Chondrocyte (in vitro differentiated cells): ENCODE measurements around the gene RAD50. TPM values are rescaled to one million over a fixed set of nuclear protein-coding genes. Genes with fewer than 3 reads are reported as not detected.
"Not testable (repeated sequence)": the region's sequence is repeated elsewhere in the genome, so short reads cannot be mapped to it uniquely, and the experiment has no call there.

Experiments used
- DNase-seq: peaks from one replicate; pipeline ENCODE4 v3.0.0; 2021; ENCODE audit warnings: mixed read lengths, low spot score
- H3K27ac Mint-ChIP-seq: one replicate; pipeline ENCODE4 v1.8.0; 2021; ENCODE audit warnings: mild to moderate bottlenecking, moderate library complexity, mixed read lengths; ENCODE audit not compliant: unreplicated experiment
- H3K27me3 Mint-ChIP-seq: 2 replicates; pipeline ENCODE4 v1.8.0; 2021; ENCODE audit warnings: low read depth, mixed read lengths
- H3K36me3 Mint-ChIP-seq: 2 replicates; pipeline ENCODE4 v1.8.0; 2021; ENCODE audit warnings: low read depth, mixed read lengths
- H3K4me1 Mint-ChIP-seq: 2 replicates; pipeline ENCODE4 v1.8.0; 2021; ENCODE audit warnings: low read depth, mild to moderate bottlenecking, mixed read lengths
- H3K4me3 Mint-ChIP-seq: one replicate; pipeline ENCODE4 v1.8.0; 2021; ENCODE audit warnings: mild to moderate bottlenecking, moderate library complexity, mixed read lengths; ENCODE audit not compliant: unreplicated experiment
- H3K9me3 Mint-ChIP-seq: 2 replicates; pipeline ENCODE4 v1.8.0; 2021; ENCODE audit warnings: low read depth, mixed read lengths
- total RNA-seq: library from RNA; stranded (reverse); gene quantifications from 3 replicates; pipeline ENCODE4 v1.2.1, GENCODE V29; 2021
- TF ChIP-seq, protein P1 (sequence below): fragments of 200-600 bp; sonication (generic); IDR thresholded peaks from 2 replicates; pipeline ENCODE4 v1.5.0; 2021; ENCODE audit warnings: antibody characterized with exemption, mild to moderate bottlenecking, moderate library complexity

Gene RAD50
- total RNA-seq, 1 donor from 2014 or later = 30.7 TPM

DNA sequence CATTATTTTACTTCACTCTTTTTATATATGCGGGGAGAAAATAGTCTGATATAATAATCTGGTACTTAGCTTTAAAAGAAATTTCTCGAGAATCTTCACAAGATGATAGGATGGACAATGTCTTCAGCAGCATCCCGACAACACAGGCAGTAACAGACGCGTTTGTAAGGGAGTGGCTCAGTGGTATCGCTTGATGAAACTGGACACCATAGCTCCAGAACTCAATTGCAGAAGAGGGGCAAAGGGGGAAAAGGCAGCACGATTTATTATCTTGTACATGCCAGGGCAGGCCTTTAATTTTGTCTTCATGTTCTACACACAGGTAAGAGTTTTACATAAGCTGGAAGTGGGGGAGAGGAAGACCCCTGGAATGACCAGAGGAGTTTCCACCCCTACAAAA, 132.7 kb downstream of the RAD50 start:
- peaks cover 3% of the 10 kb centered on the region for H3K9me3 Mint-ChIP-seq
- no peaks in the 10 kb centered on the region for H3K27me3 Mint-ChIP-seq
- no peak for DNase-seq
- peaks cover 2% of the 10 kb centered on the region for H3K4me1 Mint-ChIP-seq
- H3K4me3 Mint-ChIP-seq = no peak overlapping the region
- H3K27ac Mint-ChIP-seq = no peak overlapping the region
- peaks cover 6% of the 10 kb centered on the region for H3K36me3 Mint-ChIP-seq
- TF ChIP-seq, protein P1, sequence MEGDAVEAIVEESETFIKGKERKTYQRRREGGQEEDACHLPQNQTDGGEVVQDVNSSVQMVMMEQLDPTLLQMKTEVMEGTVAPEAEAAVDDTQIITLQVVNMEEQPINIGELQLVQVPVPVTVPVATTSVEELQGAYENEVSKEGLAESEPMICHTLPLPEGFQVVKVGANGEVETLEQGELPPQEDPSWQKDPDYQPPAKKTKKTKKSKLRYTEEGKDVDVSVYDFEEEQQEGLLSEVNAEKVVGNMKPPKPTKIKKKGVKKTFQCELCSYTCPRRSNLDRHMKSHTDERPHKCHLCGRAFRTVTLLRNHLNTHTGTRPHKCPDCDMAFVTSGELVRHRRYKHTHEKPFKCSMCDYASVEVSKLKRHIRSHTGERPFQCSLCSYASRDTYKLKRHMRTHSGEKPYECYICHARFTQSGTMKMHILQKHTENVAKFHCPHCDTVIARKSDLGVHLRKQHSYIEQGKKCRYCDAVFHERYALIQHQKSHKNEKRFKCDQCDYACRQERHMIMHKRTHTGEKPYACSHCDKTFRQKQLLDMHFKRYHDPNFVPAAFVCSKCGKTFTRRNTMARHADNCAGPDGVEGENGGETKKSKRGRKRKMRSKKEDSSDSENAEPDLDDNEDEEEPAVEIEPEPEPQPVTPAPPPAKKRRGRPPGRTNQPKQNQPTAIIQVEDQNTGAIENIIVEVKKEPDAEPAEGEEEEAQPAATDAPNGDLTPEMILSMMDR = no peak

DNA sequence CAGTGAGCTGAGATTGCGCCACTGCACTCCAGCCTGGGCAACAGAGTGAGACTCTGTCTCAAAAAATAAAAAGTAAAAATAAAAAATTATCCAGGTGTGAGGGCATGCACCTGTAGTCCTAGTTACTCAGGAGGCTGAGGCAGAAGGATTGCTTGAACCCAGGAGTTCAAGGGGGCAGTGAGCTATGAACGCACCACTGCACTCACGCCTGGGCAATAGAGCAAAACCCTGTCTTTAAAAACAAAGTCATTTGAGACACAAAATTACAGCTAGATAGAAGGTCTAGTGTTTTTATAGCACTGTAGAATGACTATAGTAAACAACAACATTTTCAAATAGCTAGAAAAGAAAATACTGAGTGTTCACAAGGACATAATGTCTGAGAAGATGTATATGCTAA, 133.4 kb downstream of the RAD50 start:
- TF ChIP-seq, protein P1 = no peak
- Mint-ChIP-seq H3K36me3 (peaks cover 6% of the 10 kb centered on the region), H3K9me3 (peaks cover 3% of the 10 kb centered on the region), H3K4me3 (no peak overlapping the region), H3K4me1 (peaks cover 2% of the 10 kb centered on the region), H3K27ac (no peak overlapping the region), H3K27me3 (no peaks in the 10 kb centered on the region)
- no peak for DNase-seq

DNA sequence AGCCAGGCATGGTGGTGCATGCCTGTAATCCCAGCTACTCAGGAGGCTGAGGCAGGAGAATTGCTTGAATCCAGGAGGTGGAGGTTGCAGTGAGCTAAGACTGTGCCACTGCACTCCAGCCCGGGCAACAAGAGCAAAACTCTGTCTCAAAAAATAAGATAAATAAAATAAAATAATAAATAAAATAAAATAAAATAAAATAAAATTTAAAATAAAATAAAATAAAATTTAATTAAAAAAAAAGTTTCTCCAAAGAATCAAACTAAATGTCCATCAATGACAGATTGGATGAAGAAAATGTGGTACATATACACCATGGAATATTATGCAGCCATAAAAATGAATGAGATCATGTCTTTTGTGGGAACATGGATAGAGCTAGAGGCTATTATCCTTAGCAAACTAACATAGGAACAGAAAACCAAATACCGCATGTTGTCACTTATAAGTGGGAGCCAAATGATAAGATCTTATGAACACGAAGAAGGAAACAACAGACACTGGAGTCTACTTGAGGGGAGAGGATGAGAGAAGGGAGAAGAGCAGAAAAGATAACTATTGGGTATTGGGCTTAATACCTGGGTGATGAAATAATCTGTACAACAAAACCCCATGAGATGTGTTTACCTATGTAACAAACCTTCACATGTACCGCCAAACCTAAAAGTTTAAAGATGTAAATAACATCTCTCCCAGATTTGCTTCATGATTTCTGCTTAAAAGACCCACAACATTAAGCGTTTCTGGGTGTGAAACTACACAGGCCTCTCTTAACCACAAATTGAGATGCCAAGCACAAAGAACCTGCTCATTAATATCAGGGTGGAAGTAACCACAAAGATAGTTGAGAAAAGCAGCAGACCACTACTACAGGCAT, 135.2 kb downstream of the RAD50 start:
- H3K4me3 Mint-ChIP-seq, H3K27me3 Mint-ChIP-seq, H3K9me3 Mint-ChIP-seq, H3K4me1 Mint-ChIP-seq, DNase-seq, H3K27ac Mint-ChIP-seq, H3K36me3 Mint-ChIP-seq: not testable (repeated sequence)

DNA sequence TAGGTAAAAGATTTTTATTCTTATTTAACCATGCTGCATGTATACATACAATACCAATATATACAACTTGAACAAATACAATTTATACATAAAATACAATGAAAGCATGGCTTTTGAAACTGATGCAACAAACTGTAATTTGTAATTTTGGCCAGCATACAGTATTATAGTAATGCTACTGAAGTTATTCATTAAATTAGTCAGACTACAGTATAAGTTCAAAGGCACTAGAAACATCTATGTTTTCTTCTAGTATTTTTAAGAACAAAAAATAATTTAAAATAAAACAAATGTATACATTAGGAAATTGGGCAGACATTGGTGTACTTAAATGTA, 135.8 kb downstream of the RAD50 start:
- peaks cover 2% of the 10 kb centered on the region for H3K4me1 Mint-ChIP-seq
- TF ChIP-seq, protein P1 = no peak
- DNase-seq = no peak

More for the DNA sequence above, 135.8 kb downstream of the RAD50 start:
- peaks cover 3% of the 10 kb centered on the region for H3K9me3 Mint-ChIP-seq
- no peak overlapping the region for H3K4me3 Mint-ChIP-seq
- no peaks in the 10 kb centered on the region for H3K27me3 Mint-ChIP-seq
- H3K36me3 Mint-ChIP-seq = peaks cover 7% of the 10 kb centered on the region
- no peak overlapping the region for H3K27ac Mint-ChIP-seq

Other genes starting within 250 kb of the RAD50 start
- gene SLC22A5, start 187.3 kb upstream of the RAD50 start, total RNA-seq = 6.1 to 7.1 TPM (median 6.6 TPM) in 3 replicates
- 10.8 to 17.8 TPM (median 16.3 TPM) in 3 replicates for gene IRF1, start 66.2 kb upstream of the RAD50 start, total RNA-seq
- not detected in 3 replicates for gene IL5, start 13.5 kb upstream of the RAD50 start, total RNA-seq
- not detected in 3 replicates for gene IL13, start 101.2 kb downstream of the RAD50 start, total RNA-seq
- gene IL4, start 117.0 kb downstream of the RAD50 start, total RNA-seq = not detected in 3 replicates
- gene KIF3A, start 180.6 kb downstream of the RAD50 start, total RNA-seq = 15.0 to 16.4 TPM (median 16.2 TPM) in 3 replicates
- gene CCNI2, start 190.4 kb downstream of the RAD50 start, total RNA-seq = 0.15 TPM in 1 of 3 replicates, not detected in the others
- gene SEPTIN8, start 220.3 kb downstream of the RAD50 start, total RNA-seq = 86.0 to 128 TPM (median 127 TPM) in 3 replicates